GM19351 (cell line): Measurements from ENCODE around the gene OAS2.

ENCODE experiments used
- ATAC-seq: cut with Tn5 transposase; IDR thresholded peaks from one replicate; pipeline ENCODE4 v1.9.1; 2021; ENCODE audit warnings: mild to moderate bottlenecking, moderate library complexity; ENCODE audit not compliant: unreplicated experiment

Gene OAS2

DNA sequence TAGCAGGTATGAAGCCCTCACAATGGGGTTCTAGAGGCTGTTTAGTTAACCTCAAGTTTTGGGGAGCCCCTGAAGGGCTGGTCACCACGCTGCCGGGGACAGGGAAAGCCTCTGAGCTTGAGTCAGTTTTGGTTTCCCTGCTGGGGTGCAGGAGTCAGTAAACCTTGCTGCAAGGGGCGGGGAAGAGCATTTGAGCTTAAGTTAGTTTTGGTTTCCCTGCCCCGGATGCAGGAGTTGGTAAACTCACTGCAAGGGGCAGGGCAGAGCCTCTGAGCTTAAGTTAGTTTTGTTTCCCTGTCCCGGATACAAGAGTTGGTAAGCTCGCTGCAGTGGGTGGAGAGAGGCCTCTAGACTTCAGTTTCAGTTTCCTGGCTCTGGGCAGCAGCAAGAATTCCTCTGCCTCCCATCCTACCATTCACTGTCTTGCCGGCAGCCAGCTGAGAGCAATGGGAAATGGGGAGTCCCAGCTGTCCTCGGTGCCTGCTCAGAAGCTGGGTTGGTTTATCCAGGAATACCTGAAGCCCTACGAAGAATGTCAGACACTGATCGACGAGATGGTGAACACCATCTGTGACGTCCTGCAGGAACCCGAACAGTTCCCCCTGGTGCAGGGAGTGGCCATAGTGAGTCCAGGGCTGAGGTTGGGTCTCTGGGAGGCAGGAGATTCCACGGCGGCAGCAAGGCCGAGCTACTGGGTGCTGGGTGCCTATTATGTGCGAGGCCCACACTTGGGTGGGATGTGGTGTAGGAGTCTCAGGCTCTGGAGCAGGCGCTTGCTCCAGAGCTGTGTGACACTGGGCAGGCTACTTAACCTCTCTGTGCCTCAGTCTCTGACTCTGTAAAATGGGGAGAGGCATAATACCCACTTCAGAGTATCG is at the start of gene OAS2:
OAS2 (plus strand) TSS at position 357 of the 878 bp plus-strand sequence; CDS start at position 447, 90 bp downstream.
- ATAC-seq, result peak; percentile 84

- no peak for ATAC-seq
Observed at GRCh38 chr12:112928978-112929377, 49.3 kb upstream of the OAS2 start.

- no peak for ATAC-seq
Observed at GRCh38 chr12:112929715-112930114, 48.6 kb upstream of the OAS2 start.

GRCh38 chr12:112930350-112930749 is 48.0 kb upstream of the OAS2 start:
- ATAC-seq, result no peak

DNA sequence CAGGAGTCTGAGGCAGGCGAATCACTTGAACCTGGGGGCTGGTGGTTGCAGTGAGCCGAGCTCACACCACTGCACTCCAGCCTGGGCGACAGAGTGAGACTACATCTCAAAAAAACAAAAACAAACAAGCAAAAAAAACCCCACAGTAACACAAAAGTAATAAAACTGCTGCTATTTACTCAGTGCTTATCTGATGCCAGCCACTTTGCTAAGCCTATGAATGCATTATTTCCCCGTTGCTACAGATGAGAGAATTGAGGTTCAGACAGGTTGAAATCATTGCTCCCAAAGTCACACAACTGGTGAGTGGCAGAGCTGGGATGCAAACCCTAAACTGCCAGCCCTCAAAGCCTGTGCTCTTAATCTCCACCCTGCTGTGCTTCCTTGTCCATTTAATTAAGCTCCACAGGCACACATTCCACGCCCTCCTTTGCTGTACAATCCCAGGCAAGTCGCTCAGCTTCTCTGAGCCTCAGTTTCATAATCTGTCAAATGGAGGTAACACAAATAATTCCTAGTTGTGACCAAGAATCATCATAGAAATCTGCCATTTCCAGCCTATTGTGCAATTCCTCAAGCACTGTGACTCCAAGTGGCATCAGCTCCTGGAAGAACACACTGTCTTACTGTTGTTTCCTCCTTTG is 45.7 kb upstream of the OAS2 start:
- no peak for ATAC-seq

- no peak for ATAC-seq
Observed at GRCh38 chr12:112933129-112933505, 45.2 kb upstream of the OAS2 start.

- no peak for ATAC-seq
Observed at GRCh38 chr12:112936264-112936663, 42.1 kb upstream of the OAS2 start.

- no peak for ATAC-seq
Observed at GRCh38 chr12:112936927-112937326, 41.4 kb upstream of the OAS2 start.

GRCh38 chr12:112937741-112938719 is 40.3 kb upstream of the OAS2 start, which contains the start of gene OAS3:
Gene OAS3, plus strand, starts transcription at chr12:112938474. Its CDS starts 57 bp downstream, at chr12:112938531.
- peak; percentile 33 for ATAC-seq

- ATAC-seq, result no peak
Observed at GRCh38 chr12:112938751-112939150, 39.6 kb upstream of the OAS2 start.

- peak; percentile 70 for ATAC-seq
Observed at GRCh38 chr12:112939761-112940381, 38.4 kb upstream of the OAS2 start.

GRCh38 chr12:112941528-112942335 is 36.6 kb upstream of the OAS2 start:
- no peak for ATAC-seq

DNA sequence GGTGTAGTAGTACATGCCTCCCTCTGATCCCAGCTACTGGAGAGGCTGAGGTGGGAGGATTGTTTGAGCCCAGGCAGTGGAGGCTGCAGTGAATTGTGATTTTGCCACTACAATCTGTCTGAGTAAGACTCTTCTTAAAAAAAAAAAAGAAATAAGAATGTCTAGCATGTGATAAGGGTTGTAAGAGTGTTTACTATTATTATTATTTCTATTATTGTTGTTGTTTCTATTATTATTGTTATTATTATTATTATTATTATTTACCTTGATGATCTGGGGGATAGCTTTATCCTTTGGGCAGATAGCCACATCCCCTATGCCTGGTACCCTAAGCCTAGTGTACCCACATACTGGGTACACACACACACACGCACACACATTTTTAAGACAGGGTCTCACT is 35.7 kb upstream of the OAS2 start:
- no peak for ATAC-seq

GRCh38 chr12:112944024-112944690 is 34.2 kb upstream of the OAS2 start:
- ATAC-seq, result no peak

GRCh38 chr12:112945515-112945914 is 32.8 kb upstream of the OAS2 start:
- no peak for ATAC-seq

DNA sequence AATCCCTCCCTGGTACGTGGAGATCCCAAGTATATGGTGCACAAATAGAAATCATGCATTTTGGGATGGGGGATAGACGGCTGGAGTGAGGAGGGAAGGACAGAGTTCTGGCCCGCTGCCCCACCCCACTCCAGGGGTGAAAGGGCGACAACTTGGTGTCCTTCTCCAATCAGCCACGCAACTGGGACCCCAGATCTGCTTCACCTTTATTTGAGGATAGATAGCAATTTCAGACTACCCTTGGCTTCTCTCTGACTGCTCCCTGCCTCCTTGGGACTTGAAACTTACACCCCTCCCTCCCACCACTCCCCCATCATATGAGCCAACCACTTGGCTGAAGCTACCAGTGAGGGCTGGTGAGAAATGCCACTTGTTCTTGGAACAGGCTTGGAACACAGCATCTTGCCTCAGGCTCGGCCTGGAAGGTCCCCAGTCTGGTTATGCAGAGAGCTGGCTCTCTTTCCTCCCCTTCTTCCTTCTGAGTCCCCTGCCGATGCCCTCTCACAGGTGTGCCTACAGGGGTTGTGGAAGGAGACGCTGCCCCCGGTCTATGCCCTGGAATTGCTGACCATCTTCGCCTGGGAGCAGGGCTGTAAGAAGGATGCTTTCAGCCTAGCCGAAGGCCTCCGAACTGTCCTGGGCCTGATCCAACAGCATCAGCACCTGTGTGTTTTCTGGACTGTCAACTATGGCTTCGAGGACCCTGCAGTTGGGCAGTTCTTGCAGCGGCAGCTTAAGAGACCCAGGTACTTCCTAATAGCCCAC is 31.9 kb upstream of the OAS2 start:
- no peak for ATAC-seq

DNA sequence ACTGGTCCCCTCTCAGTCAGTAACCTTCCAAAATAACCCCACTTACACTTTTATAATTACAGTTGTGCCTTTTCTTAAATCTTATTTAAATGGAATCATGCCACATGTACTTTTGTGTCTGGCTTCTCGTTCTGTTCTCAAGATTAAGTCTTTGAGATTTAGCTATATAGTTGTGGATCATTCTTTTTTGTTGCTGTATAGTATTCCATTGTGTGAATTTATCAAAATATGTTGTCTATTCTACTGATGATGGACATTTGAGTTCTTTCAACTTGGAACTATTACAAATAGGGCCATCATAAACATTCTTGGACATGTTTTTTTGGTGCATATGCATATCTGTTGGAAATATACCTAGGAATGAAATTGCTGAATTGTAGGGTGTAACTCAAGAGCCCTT is 31.0 kb upstream of the OAS2 start:
- ATAC-seq, result no peak

GRCh38 chr12:112947761-112948160 is 30.6 kb upstream of the OAS2 start:
- no peak for ATAC-seq
